SK-N-SH (cell line): Measurements from ENCODE around the gene NIPA2. TPM values are rescaled to one million over a fixed set of nuclear protein-coding genes. Genes with fewer than 3 reads are reported as not detected.

Experiments
- CTCF ChIA-PET: fragments of 300-600, 350-600 bp; formaldehyde crosslinking; extraction: SDS; loops from one replicate; lab custom pipeline; 2021; lab: Yijun Ruan, JAX
- POLR2A ChIA-PET: fragments of 350-600 bp; sonication (Branson Sonifier 250); formaldehyde crosslinking; extraction: SDS; loops from one replicate; lab custom pipeline; 2020; ENCODE audit warnings: antibody characterized with exemption, inconsistent platforms; lab: Yijun Ruan, JAX
- DNase-seq: peaks from one replicate; pipeline ENCODE4 v3.0.0; 2012
- H2AFZ ChIP-seq: fragments of 200-600 bp; sonication (generic); 2 replicates; pipeline ENCODE4 v1.8.1; 2016; ENCODE audit warnings: antibody characterized with exemption, mild to moderate bottlenecking, low read depth
- H3F3A ChIP-seq: fragments of 200-600 bp; sonication (generic); replicated peaks from 2 replicates; pipeline ENCODE3; 2016; ENCODE audit warnings: antibody characterized with exemption, mild to moderate bottlenecking; ENCODE audit not compliant: insufficient read depth
- H3K27ac ChIP-seq, 2 experiments: fragments of 200-500 bp in 1 of 2; fragments of 200-600 bp in 1 of 2; sonication (Bioruptor generic) in 1 of 2; sonication (generic), shearing (Covaris generic) in 1 of 2; 2 replicates each; pipeline versions ENCODE4 v1.5.1 to v1.6.1; 2014 to 2016; ENCODE audit warnings: low read depth in 2 of 2, inconsistent platforms in 1 of 2, low read length in 1 of 2, mild to moderate bottlenecking in 1 of 2, mixed read lengths in 1 of 2
- H3K27me3 ChIP-seq: fragments of 200-600 bp; sonication (generic), shearing (Covaris generic); 2 replicates; pipeline ENCODE4 v1.6.1; 2016; ENCODE audit warnings: mixed run types; ENCODE audit not compliant: insufficient read depth
- H3K36me3 ChIP-seq, 2 experiments: fragments of 200-500 bp in 1 of 2; fragments of 200-600 bp in 1 of 2; sonication (Bioruptor generic) in 1 of 2; sonication (generic) in 1 of 2; replicated peaks in 1 of 2; 2 replicates each; pipeline versions ENCODE3 to v1.5.1; 2014 to 2016; ENCODE audit warnings: low read length in 1 of 2, mild to moderate bottlenecking in 1 of 2; ENCODE audit not compliant: insufficient read depth in 2 of 2, control insufficient read depth in 1 of 2
- H3K4me1 ChIP-seq, 2 experiments: fragments of 200-500 bp in 1 of 2; fragments of 200-600 bp in 1 of 2; sonication (Bioruptor generic) in 1 of 2; sonication (generic), shearing (Covaris generic) in 1 of 2; 2 replicates each; pipeline versions ENCODE4 v1.5.1 to v1.6.1; 2014 to 2016; ENCODE audit warnings: low read depth in 1 of 2, low read length in 1 of 2, mixed run types in 1 of 2; ENCODE audit not compliant: insufficient read depth in 2 of 2, control insufficient read depth in 1 of 2
- H3K4me2 ChIP-seq: fragments of 200-600 bp; sonication (generic), shearing (Covaris generic); 2 replicates; pipeline ENCODE4 v1.6.1; 2017; ENCODE audit warnings: mixed run types
- H3K4me3 ChIP-seq, 2 experiments: fragments of 200-500 bp in 1 of 2; fragments of 200-600 bp in 1 of 2; sonication (Bioruptor generic) in 1 of 2; sonication (generic), shearing (Covaris generic) in 1 of 2; 2 replicates each; pipeline versions ENCODE4 v1.5.1 to v1.8.1; 2014 to 2016; ENCODE audit warnings: low read depth in 2 of 2, inconsistent platforms in 1 of 2, low read length in 1 of 2, mild to moderate bottlenecking in 1 of 2, mixed read lengths in 1 of 2, moderate library complexity in 1 of 2
- H3K79me2 ChIP-seq: fragments of 200-600 bp; sonication (generic); 2 replicates; pipeline ENCODE4 v1.8.1; 2017; ENCODE audit warnings: mild to moderate bottlenecking; ENCODE audit not compliant: insufficient read depth
- H3K9ac ChIP-seq: fragments of 200-600 bp; sonication (generic); 2 replicates; pipeline ENCODE4 v1.6.1; 2017; ENCODE audit warnings: mixed run types
- H3K9me2 ChIP-seq: fragments of 200-600 bp; sonication (generic); 2 replicates; pipeline ENCODE4 v1.6.1; 2017; ENCODE audit warnings: mixed run types
- H3K9me3 ChIP-seq: fragments of 200-600 bp; sonication (generic); 2 replicates; pipeline ENCODE4 v1.6.1; 2017; ENCODE audit warnings: mixed run types, mild to moderate bottlenecking, moderate library complexity
- H4K20me1 ChIP-seq: fragments of 200-600 bp; sonication (generic); 2 replicates; pipeline ENCODE4 v1.6.1; 2017; ENCODE audit warnings: mild to moderate bottlenecking, mixed run types; ENCODE audit not compliant: insufficient read depth
- CHD2 ChIP-seq: fragments of 150-350 bp; IDR thresholded peaks from 2 replicates; pipeline ENCODE4 v1.6.1; 2018; ENCODE audit warnings: low read length; ENCODE audit not compliant: partially characterized antibody
- CTCF ChIP-seq: fragments of 200-600 bp; sonication (generic); IDR thresholded peaks from 2 replicates; pipeline ENCODE4 v1.6.1; 2017; ENCODE audit warnings: antibody characterized with exemption, mild to moderate bottlenecking, moderate library complexity
- FOSL2 ChIP-seq: IDR thresholded peaks from 2 replicates; pipeline ENCODE4 v1.4.0; 2012; ENCODE audit warnings: low read depth, mild to moderate bottlenecking, moderate library complexity, borderline replicate concordance
- FOXJ3 ChIP-seq: sonication (generic); formaldehyde crosslinking; IDR thresholded peaks from 2 replicates; pipeline ENCODE4 v1.5.1; 2020; ENCODE audit warnings: mild to moderate bottlenecking, missing genetic modification reagents
- GABPA ChIP-seq: IDR thresholded peaks from 2 replicates; pipeline ENCODE4 v1.4.0; 2012; ENCODE audit warnings: low read depth, mild to moderate bottlenecking
- GATA2 ChIP-seq: sonication (generic); formaldehyde crosslinking; IDR thresholded peaks from 2 replicates; pipeline ENCODE4 v1.5.0; 2020; ENCODE audit warnings: mild to moderate bottlenecking, missing genetic modification reagents
- IRF3 ChIP-seq: fragments of 150-350 bp; IDR thresholded peaks from 2 replicates; pipeline ENCODE4 v1.6.1; 2016; ENCODE audit warnings: mild to moderate bottlenecking, low read depth, low read length
- MXI1 ChIP-seq: IDR thresholded peaks from 2 replicates; pipeline ENCODE4 v1.6.1; 2012; ENCODE audit warnings: mild to moderate bottlenecking, low read depth, low read length, improper control_type of control experiment
- NFIC ChIP-seq: IDR thresholded peaks from 2 replicates; pipeline ENCODE4 v1.4.0; 2012; ENCODE audit warnings: borderline replicate concordance
- NRF1 ChIP-seq: IDR thresholded peaks from 2 replicates; pipeline ENCODE4 v1.6.1; 2012; ENCODE audit warnings: low read depth, mild to moderate bottlenecking, low read length
- PBX3 ChIP-seq: IDR thresholded peaks from 2 replicates; pipeline ENCODE4; 2012
- RAD21 ChIP-seq: IDR thresholded peaks from 2 replicates; pipeline ENCODE4 v1.6.1; 2012; ENCODE audit warnings: mild to moderate bottlenecking, low read length
- RCOR1 ChIP-seq: fragments of 150-350 bp; IDR thresholded peaks from 2 replicates; pipeline ENCODE4 v1.6.1; 2017; ENCODE audit warnings: antibody characterized with exemption, low read length
- RFX5 ChIP-seq: IDR thresholded peaks from 2 replicates; pipeline ENCODE4 v1.6.1; 2012; ENCODE audit warnings: mild to moderate bottlenecking, improper control_type of control experiment, low read length
- RXRA ChIP-seq: IDR thresholded peaks from 2 replicates; pipeline ENCODE4 v1.4.0; 2012; ENCODE audit warnings: low read depth, mild to moderate bottlenecking, borderline replicate concordance
- SMC3 ChIP-seq: IDR thresholded peaks from 2 replicates; pipeline ENCODE4 v1.6.1; 2012; ENCODE audit warnings: low read depth, low read length, improper control_type of control experiment
- TEAD4 ChIP-seq: IDR thresholded peaks from 2 replicates; pipeline ENCODE4 v1.4.0; 2012; ENCODE audit warnings: mild to moderate bottlenecking, borderline replicate concordance; ENCODE audit not compliant: insufficient read depth
- USF2 ChIP-seq: fragments of 150-350 bp; IDR thresholded peaks from 2 replicates; pipeline ENCODE4 v1.6.1; 2017; ENCODE audit warnings: antibody characterized with exemption, low read length, low read depth, borderline replicate concordance
- YY1 ChIP-seq: IDR thresholded peaks from 2 replicates; pipeline ENCODE4 v1.4.0; 2012; ENCODE audit warnings: low read depth, mild to moderate bottlenecking
- ZBTB33 ChIP-seq: IDR thresholded peaks from 2 replicates; pipeline ENCODE4 v1.4.0; 2012; ENCODE audit warnings: low read depth, borderline replicate concordance
- WGBS: methylation state at CpG from one replicate; pipeline ENCODE4 v1.1.6; 2017; ENCODE audit warnings: low lambda C conversion rate; 5-methylcytosine and 5-hydroxymethylcytosine counted together
- polyA plus RNA-seq, 3 experiments: library from polyadenylated mRNA; depleted of rRNA; stranded (reverse); fragments of >200 nt; gene quantifications; 2 replicates each; pipeline ENCODE4 v1.2.3, GENCODE V29; 2012

The NIPA2 gene
- polyA plus RNA-seq, 1 of the 3 experiments (the other 2 are of a cell fraction) = 32.0 TPM

- POLR2A ChIA-PET = no interaction called here
- no peak overlapping the region for H3K4me3 ChIP-seq
- H3K79me2 ChIP-seq = 0 out of 2 replicates have a peak, but pooled peaks cover 4% of the 10 kb centered on the region
- DNase-seq = no peak
- no peaks in the 10 kb centered on the region for H3K9me2 ChIP-seq
- H3K4me1 ChIP-seq = peaks cover 0 to 6% of the 10 kb centered on the region in 2 experiments; a peak in 1 of 4 replicates
- TF ChIP-seq FOSL2 (no peak), TEAD4 (no peak), NRF1 (no peak), MXI1 (no peak), CHD2 (no peak), PBX3 (no peak), IRF3 (no peak), RCOR1 (no peak), YY1 (no peak), GABPA (no peak), RFX5 (no peak), SMC3 (no peak), RAD21 (no peak), ZBTB33 (no peak), RXRA (no peak), USF2 (no peak), GATA2 (no peak), NFIC (no peak), CTCF (no peak), FOXJ3 (no peak)
- H3K27ac ChIP-seq = no peak overlapping the region
- WGBS = 97% methylated on average over 10 of the region's 11 CpGs
- no peaks in the 10 kb centered on the region for H3F3A ChIP-seq
- no peaks in the 10 kb centered on the region for H3K27me3 ChIP-seq
- no peaks in the 10 kb centered on the region for H4K20me1 ChIP-seq
- H3K9ac ChIP-seq = no peak overlapping the region
- H3K4me2 ChIP-seq = no peak overlapping the region
- H3K9me3 ChIP-seq = no peaks in the 10 kb centered on the region
- CTCF ChIA-PET = interaction anchor here (0.6 kb wide), 1 partner anchor 9 kb away, joined by 3 read pairs; no protein-coding TSS in a partner anchor
- no peaks in the 10 kb centered on the region for H3K36me3 ChIP-seq
- no peak overlapping the region for H2AFZ ChIP-seq
Observed at GRCh38 chr15:22806156-22806555, 32.3 kb upstream of the NIPA2 start.
